Retinal pigment epithelial cell (primary cell): ENCODE results near the gene GAST.

Experiments used
- DNase-seq: peaks from one replicate; pipeline ENCODE4 v3.0.0-alpha.2; 2010; ENCODE audit warnings: low read depth
- H3K4me3 ChIP-seq: 2 replicates; pipeline ENCODE4 v1.5.1; 2011; ENCODE audit warnings: mild to moderate bottlenecking, low read length, control low read depth, moderate library complexity
- CTCF ChIP-seq: conservative IDR thresholded peaks from 2 replicates; pipeline ENCODE4 v1.5.1; 2011; ENCODE audit warnings: low read depth, low read length, control low read depth, inconsistent platforms

The GAST gene

DNA sequence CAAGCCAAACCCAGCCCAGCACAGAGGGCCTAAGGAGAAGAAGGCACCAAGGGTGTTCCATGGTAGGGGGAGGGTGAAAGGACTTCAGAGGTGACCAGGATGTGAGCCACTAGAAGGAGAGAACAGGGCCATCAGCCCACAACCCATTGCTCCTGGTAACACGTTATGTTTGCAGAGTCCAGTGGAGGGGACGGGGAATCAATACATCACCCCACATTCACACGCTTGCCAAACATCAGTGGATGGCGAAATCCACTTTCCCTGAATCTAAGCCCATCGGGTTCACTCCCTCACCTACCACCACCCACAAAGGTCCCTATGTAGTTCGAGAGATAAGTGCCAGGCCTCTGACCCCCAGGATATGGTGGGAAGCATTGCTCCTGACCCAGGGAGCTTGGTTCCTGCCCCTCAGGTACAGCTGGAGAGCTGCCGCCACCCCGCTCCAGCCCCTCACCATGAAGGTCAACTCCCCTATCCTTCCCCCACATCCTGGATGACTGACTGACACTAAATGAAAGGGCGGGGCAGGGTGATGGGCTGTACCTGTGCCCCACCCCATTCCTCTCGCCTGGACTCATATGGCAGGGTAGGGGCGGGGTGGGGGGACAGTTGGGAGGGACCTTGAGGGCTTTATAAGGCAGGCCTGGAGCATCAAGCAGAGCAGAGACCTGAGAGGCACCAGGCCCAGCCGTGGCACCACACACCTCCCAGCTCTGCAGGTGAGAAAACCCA, at the start of gene GAST:
Gene GAST, plus strand, starts transcription at position 663 of the 732 bp plus-strand sequence. CDS start 3,106 bp downstream, outside the sequence.
- no peak for TF ChIP-seq CTCF
- H3K4me3 ChIP-seq, result no peak within 1 kb of the TSS

GRCh38 chr17:41663451-41664171, 48.5 kb upstream of the GAST start:
- no peak for DNase-seq
- no peak for TF ChIP-seq CTCF
- no peak overlapping the region for H3K4me3 ChIP-seq

More for the DNA sequence above, at the start of gene GAST:
- DNase-seq, result no peak

GRCh38 chr17:41664172-41664457, 48.0 kb upstream of the GAST start:
- no peak for TF ChIP-seq CTCF
- DNase-seq, result no peak
- no peak overlapping the region for H3K4me3 ChIP-seq

DNA sequence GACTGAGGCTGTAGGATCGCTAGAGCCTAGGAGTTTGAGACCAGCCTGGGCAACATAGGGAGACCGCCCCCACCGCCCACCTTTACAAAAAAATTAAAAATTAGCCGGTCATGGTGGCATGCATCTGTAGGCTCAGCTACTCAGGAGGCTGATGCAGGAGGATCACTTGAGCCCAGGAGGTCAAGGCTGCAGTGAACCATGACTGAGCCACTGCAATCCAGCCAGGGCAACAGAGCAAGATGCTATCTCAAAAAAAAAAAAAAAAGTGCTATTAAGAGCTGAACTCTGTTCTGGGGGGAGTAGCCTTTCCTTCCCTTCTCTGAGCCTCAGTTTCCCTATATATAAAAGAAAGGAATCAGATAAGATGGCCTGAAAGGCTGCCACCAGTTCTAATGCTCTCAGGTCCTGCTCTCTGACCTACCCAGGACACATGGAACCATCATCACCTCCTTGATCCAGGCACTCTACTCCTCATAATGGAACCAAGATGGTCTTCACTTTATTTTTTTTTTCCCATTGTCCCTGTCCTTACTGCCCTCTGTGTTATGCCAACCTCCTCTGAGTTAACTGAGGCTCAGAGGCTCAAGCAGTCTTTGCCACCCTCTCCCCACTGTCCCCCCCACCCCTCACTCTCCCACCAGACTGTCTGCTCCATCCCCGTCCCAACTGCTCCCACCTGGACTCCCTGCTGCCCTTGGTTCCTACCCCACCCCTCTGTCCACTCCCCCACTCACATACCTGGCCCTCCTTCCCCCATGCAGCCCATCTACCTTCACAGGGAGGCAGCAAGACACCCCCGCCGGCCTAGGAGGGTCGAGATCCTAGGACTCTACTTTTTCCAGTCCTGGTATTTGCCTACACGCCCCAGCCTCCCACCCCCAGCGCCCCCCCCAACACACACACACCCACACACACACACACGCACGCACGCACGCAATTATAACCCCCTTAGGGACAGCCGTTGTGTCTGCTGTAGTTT, 47.3 kb upstream of the GAST start:
- DNase-seq, result no peak
- no peak overlapping the region for H3K4me3 ChIP-seq
- TF ChIP-seq CTCF, result no peak

DNA sequence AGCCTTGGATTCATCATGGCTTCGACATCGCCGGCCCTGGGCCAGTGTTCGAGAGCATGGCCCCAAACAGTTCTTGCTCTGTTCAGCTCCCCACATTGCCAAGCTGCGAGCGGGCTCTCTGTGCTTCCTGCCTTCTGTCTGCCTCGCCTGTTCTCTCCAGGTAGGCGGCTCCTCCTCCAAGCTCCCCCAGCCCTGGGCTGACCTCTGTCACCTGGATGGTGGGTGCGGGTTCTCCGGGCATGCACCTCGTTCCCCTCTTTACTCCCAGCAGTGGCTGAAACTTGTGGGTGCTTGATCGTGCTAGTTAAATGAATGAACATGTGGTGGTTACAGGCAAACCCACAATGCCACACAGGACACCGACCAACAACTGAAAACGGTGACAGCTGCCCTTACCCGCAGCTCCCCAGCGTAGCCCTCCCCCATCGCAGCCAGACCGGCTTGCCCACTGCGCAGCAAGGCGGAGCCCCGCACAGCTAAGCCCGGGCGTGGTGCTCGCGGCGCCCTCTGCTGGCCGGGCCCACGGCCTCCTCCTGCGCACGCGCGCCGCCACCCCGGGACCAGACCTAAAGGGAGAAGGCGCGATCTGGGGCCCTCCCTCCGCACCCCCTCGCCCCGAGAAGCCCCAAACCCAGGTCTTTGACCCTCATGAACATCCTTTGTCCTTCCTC, 46.4 kb upstream of the GAST start:
- DNase-seq, result no peak
- peak; percentile 80 for TF ChIP-seq CTCF
- peak overlapping the region; percentile 52 for H3K4me3 ChIP-seq

DNA sequence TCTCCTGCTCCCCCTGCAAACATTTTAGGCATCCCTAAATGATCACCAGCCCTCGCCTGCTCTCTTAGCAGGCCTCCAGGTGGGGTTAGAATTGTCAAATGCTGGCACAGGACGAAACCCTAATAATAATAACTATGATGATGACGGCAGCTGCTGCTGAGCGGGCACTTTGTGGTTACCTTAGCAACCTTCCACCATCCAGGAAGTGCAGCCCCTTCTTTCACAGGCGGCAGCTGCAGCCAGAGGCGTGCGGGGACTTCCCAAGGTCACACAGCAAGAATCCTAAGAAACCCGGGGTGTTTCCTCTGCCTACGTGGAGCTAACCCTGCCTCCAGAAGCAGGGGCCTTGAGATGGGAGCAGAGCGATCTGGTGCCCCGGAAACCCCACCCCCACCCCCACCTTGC, 45.9 kb upstream of the GAST start:
- no peak for DNase-seq
- TF ChIP-seq CTCF, result no peak
- peak overlapping the region; percentile 52 for H3K4me3 ChIP-seq
